Endothelial cell of umbilical vein (primary cell): Measurements from ENCODE around the gene DEK. TPM values are rescaled to one million over a fixed set of nuclear protein-coding genes. Genes with fewer than 3 reads are reported as not detected.
A peak's percentile ranks its signal among the peaks of the same experiment; 100 is the strongest.

Source experiments
- BruUV-seq: library from RNA; stranded (reverse); fragments of 400-500 nt; replicated peaks from 2 replicates; lab custom pipeline; 2021; lab: Mats Ljungman, UMichigan
- CTCF ChIA-PET: fragments of 300-600, 350-600 bp; sonication (Branson Sonifier 250); formaldehyde crosslinking; loops from one replicate; lab custom pipeline; 2021; ENCODE audit warnings: antibody characterized with exemption, inconsistent platforms; lab: Charles Lee
- POLR2A ChIA-PET: fragments of 300-600, 350-600 bp; sonication (Branson Sonifier 250); formaldehyde crosslinking; loops from one replicate; lab custom pipeline; 2021; ENCODE audit warnings: antibody characterized with exemption, inconsistent platforms; lab: Charles Lee
- DNase-seq: peaks from one replicate; pipeline ENCODE4 v3.0.0-alpha.2; 2011; ENCODE audit warnings: low read depth, low spot score
- FAIRE-seq: peaks from 2 replicates; lab custom pipeline; 2011; peaks lifted over from hg19 to GRCh38; lab: Jason Lieb, UNC
- H2AFZ ChIP-seq: 2 replicates; pipeline ENCODE4 v1.6.0; 2012; ENCODE audit warnings: low read depth, low read length, control low read depth, inconsistent platforms
- H3K27ac ChIP-seq: 2 replicates; pipeline ENCODE4 v1.5.1; 2011; ENCODE audit warnings: low read depth, mild to moderate bottlenecking, control low read depth, low read length, moderate library complexity; ENCODE audit not compliant: insufficient read depth
- H3K27me3 ChIP-seq, 2 experiments: 2 replicates each; pipeline versions ENCODE4 v1.6.0 to v1.6.1; 2011; ENCODE audit warnings: low read length in 2 of 2, mixed read lengths in 1 of 2; ENCODE audit not compliant: control insufficient read depth in 2 of 2, insufficient read depth in 2 of 2
- H3K36me3 ChIP-seq, 2 experiments: 2 replicates in 1 of 2; 3 replicates in 1 of 2; pipeline ENCODE4 v1.5.1; 2011; ENCODE audit warnings: low read length in 2 of 2, mild to moderate bottlenecking in 1 of 2, moderate library complexity in 1 of 2; ENCODE audit not compliant: control insufficient read depth in 2 of 2, insufficient read depth in 2 of 2; ENCODE audit errors: extremely low read depth in 1 of 2
- H3K4me1 ChIP-seq: 3 replicates; pipeline ENCODE4 v1.5.1; 2011; ENCODE audit warnings: mild to moderate bottlenecking, low read length; ENCODE audit not compliant: control insufficient read depth, insufficient read depth; ENCODE audit errors: extremely low read depth
- H3K4me2 ChIP-seq: 2 replicates; pipeline ENCODE4 v1.6.1; 2011; ENCODE audit warnings: low read length, control low read depth, mixed read lengths; ENCODE audit not compliant: insufficient read depth
- H3K4me3 ChIP-seq, 3 experiments: fragments of 200-600 bp in 1 of 3; sonication (generic), shearing (Covaris generic) in 1 of 3; replicated peaks in 1 of 3; 2 replicates each; pipeline ENCODE4 v1.5.1; 2011 to 2016; ENCODE audit warnings: control low read depth in 3 of 3, low read length in 3 of 3, mild to moderate bottlenecking in 2 of 3, inconsistent platforms in 1 of 3, low read depth in 1 of 3, moderate library complexity in 1 of 3; ENCODE audit not compliant: insufficient read depth in 1 of 3
- H3K79me2 ChIP-seq: 2 replicates; pipeline ENCODE4 v1.6.0; 2012; ENCODE audit warnings: low read length, inconsistent platforms; ENCODE audit not compliant: control insufficient read depth, insufficient read depth
- H3K9ac ChIP-seq: replicated peaks from 2 replicates; pipeline ENCODE3; 2011; ENCODE audit warnings: low read length, control low read depth; ENCODE audit not compliant: insufficient read depth; ENCODE audit errors: extremely low read depth
- H3K9me1 ChIP-seq: replicated peaks from 3 replicates; pipeline ENCODE4 v1.6.0; 2011; ENCODE audit warnings: mild to moderate bottlenecking, low read length; ENCODE audit not compliant: control insufficient read depth, insufficient read depth; ENCODE audit errors: extremely low read depth
- H3K9me3 ChIP-seq: replicated peaks from 2 replicates; pipeline ENCODE4 v1.5.1; 2012; ENCODE audit warnings: low read length, inconsistent platforms; ENCODE audit not compliant: control insufficient read depth, insufficient read depth
- H4K20me1 ChIP-seq: replicated peaks from 2 replicates; pipeline ENCODE3; 2011; ENCODE audit warnings: mild to moderate bottlenecking, low read length; ENCODE audit not compliant: control insufficient read depth, insufficient read depth; ENCODE audit errors: extremely low read depth
- EZH2 ChIP-seq: IDR thresholded peaks from 2 replicates; pipeline ENCODE4 v1.6.1; 2012; ENCODE audit warnings: borderline replicate concordance, low read depth, mild to moderate bottlenecking, moderate library complexity, low read length, inconsistent platforms; ENCODE audit not compliant: severe bottlenecking
- FOS ChIP-seq: IDR thresholded peaks from 2 replicates; pipeline ENCODE4 v1.6.1; 2011; ENCODE audit warnings: mild to moderate bottlenecking, low read length, moderate library complexity, borderline replicate concordance; ENCODE audit not compliant: insufficient read depth
- GATA2 ChIP-seq: IDR thresholded peaks from 2 replicates; pipeline ENCODE4 v1.7.0; 2011; ENCODE audit warnings: low read depth, mild to moderate bottlenecking, moderate library complexity, mixed read lengths, low read length; ENCODE audit not compliant: insufficient read length, insufficient read depth
- JUN ChIP-seq: IDR thresholded peaks from 2 replicates; pipeline ENCODE4 v1.6.1; 2011; ENCODE audit warnings: borderline replicate concordance, low read depth; ENCODE audit not compliant: insufficient read length, insufficient read depth
- POLR2A ChIP-seq: IDR thresholded peaks from 2 replicates; pipeline ENCODE4 v1.6.1; 2012; ENCODE audit warnings: low read depth, mild to moderate bottlenecking, control low read depth, low read length
- POLR2AphosphoS5 ChIP-seq: IDR thresholded peaks from 2 replicates; pipeline ENCODE4 v1.6.1; 2012; ENCODE audit warnings: low read depth, mild to moderate bottlenecking, control low read depth, low read length, moderate library complexity; ENCODE audit not compliant: insufficient read depth
- dilution Hi-C: fragments of 300-500 bp; cut with MboI; formaldehyde crosslinking; loops from one replicate; pipeline ENCODE4 v1.15.0; 2019; ENCODE audit warnings: low sequenced_read_pairs; ENCODE audit not compliant: extremely low pct_ligation_motif_present
- intact Hi-C: fragments of 100-400 bp; cut with micrococcal nuclease; formaldehyde crosslinking; loops from one replicate; pipeline ENCODE4 v1.10.0; 2022
- polyA plus RNA-seq, 4 experiments: library from polyadenylated mRNA; depleted of rRNA in 3 of 4; stranded (reverse) in 3 of 4; unstranded in 1 of 4; fragments of >200 nt; gene quantifications; 2 replicates each; pipeline versions ENCODE4 v1.2.1 to v1.2.3, GENCODE V29; 2011 to 2012; ENCODE audit warnings: missing spikeins in 1 of 4
- total RNA-seq: library from RNA; stranded (reverse); gene quantifications from 2 replicates; pipeline ENCODE4 v1.2.3, GENCODE V29; 2021
- TF ChIP-seq, protein P1 (sequence below): IDR thresholded peaks from 2 replicates; pipeline ENCODE4 v1.6.1; 2011; ENCODE audit not compliant: insufficient read depth, insufficient read length
- TF ChIP-seq, protein P2 (sequence below), 2 donors: IDR thresholded peaks; 1 replicate in 1 of 2; 2 replicates in 1 of 2; pipeline ENCODE4 v1.5.1; 2011; ENCODE audit warnings: low read length in 2 of 2, mild to moderate bottlenecking in 2 of 2, moderate library complexity in 2 of 2, control low read depth in 1 of 2, inconsistent platforms in 1 of 2, low read depth in 1 of 2; ENCODE audit not compliant: insufficient read depth in 1 of 2; ENCODE audit errors: extremely low read depth in 1 of 2

The DEK gene
- total and polyA plus RNA-seq, 2 donors (not counting 3 experiments of a cell fraction or from before 2014, with no cell fraction given), result 19.0 to 120 TPM

DNA sequence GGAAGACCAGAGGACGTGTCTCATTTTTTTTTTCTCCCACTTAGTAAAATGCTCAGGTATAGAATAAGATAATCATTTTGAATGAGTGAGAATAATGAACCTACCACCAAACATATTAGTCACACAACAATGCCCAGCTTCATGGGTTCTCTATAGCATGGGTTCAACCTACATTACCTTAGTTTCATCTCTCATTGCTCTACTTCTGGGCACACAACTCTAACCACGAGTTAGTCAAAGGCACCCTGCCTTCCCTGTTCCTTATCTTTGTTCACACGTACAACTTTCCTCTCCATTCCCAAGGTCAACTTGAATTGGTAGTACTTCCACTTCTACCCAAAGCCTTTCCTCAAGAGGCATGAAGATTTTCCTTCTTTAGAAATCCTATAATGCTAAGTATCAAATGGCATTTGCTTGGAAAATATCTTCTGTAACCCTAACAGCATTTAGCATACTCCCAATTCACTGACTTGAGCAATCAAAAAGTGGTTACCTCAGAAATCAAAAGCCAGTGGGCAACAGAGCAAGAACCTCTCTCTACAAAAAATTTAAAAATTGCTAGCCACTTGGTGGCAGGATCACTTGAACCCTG, 20.9 kb downstream of the DEK start:
- Histone ChIP-seq H3K9ac (no peak overlapping the region), H3K4me1 (peaks cover 9% of the 10 kb centered on the region), H4K20me1 (no peaks in the 10 kb centered on the region), H3K9me3 (no peaks in the 10 kb centered on the region), H3K27ac (no peak overlapping the region), H3K79me2 (peaks cover 69% of the 10 kb centered on the region), H3K27me3 (no peaks in the 10 kb centered on the region), H3K4me3 (no peak overlapping the region), H2AFZ (no peak overlapping the region), H3K4me2 (no peak overlapping the region), H3K9me1 (peaks cover 2% of the 10 kb centered on the region), H3K36me3 (peaks cover 7 to 31% of the 10 kb centered on the region in 2 experiments)
- CTCF ChIA-PET, result no interaction called here
- dilution Hi-C loops (no loop called here), intact Hi-C loops (no loop called here)
- POLR2A ChIA-PET, result no interaction called here
- TF ChIP-seq GATA2, result no peak
- no peak for TF ChIP-seq EZH2
- FAIRE-seq, result no peak
- DNase-seq, result no peak
- BruUV-seq, result no TSS peak

DNA sequence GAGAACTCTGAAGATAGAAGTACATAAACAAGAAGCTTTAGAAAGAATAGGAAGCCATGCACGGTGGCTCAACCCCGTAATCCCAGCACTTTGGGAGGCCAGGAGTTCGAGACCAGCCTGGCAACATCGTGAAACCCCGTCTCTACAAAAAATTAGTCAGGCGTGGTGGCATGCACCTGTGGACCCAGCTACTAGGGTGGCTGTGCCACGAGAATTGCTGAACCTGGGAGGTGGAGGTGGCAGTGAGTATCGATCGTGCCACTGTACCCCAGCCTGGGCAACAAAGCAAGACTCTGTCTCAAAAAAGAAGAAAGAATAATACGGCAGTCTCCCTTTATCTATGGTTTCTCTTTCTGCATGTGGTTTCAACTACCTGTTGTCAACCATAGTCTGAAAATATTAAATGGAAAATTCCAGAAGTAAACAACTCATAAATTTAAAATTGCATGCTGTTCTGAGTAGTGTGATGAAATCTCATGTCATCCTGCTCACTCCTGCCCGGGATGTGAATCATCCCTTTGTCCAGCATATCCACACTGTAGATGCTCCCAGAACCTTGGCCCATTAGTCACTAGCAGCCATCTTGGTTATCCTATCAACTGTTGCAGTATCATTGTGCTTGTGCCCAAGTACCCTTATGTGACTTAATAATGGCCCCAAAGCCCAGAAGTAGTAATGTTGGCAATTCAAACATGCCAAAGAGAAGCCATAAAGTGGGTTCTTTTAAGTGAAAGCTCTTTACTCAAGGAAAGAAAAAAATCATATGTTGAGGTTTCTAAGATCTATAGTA, 22.1 kb downstream of the DEK start:
- BruUV-seq, result no TSS peak
- Histone ChIP-seq H3K4me1 (peaks cover 13% of the 10 kb centered on the region), H3K27ac (peak overlapping the region; percentile 28), H3K9me1 (no peaks in the 10 kb centered on the region), H3K36me3 (peaks cover 7 to 31% of the 10 kb centered on the region in 2 experiments), H3K9me3 (no peaks in the 10 kb centered on the region), H3K4me2 (no peak overlapping the region), H3K79me2 (peaks cover 66% of the 10 kb centered on the region), H3K4me3 (no peak overlapping the region), H3K9ac (no peak overlapping the region), H4K20me1 (no peaks in the 10 kb centered on the region), H3K27me3 (no peaks in the 10 kb centered on the region), H2AFZ (no peak overlapping the region)
- ChIA-PET CTCF (no interaction called here), POLR2A (no interaction called here)
- intact Hi-C loops, result no loop called here
- peak; percentile 56 for DNase-seq
- TF ChIP-seq JUN (peak; percentile 41), POLR2AphosphoS5 (no peak), FOS (peak; percentile 77), POLR2A (no peak)
- TF ChIP-seq, protein P1, sequence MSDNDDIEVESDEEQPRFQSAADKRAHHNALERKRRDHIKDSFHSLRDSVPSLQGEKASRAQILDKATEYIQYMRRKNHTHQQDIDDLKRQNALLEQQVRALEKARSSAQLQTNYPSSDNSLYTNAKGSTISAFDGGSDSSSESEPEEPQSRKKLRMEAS, result no peak
- TF ChIP-seq, protein P2, sequence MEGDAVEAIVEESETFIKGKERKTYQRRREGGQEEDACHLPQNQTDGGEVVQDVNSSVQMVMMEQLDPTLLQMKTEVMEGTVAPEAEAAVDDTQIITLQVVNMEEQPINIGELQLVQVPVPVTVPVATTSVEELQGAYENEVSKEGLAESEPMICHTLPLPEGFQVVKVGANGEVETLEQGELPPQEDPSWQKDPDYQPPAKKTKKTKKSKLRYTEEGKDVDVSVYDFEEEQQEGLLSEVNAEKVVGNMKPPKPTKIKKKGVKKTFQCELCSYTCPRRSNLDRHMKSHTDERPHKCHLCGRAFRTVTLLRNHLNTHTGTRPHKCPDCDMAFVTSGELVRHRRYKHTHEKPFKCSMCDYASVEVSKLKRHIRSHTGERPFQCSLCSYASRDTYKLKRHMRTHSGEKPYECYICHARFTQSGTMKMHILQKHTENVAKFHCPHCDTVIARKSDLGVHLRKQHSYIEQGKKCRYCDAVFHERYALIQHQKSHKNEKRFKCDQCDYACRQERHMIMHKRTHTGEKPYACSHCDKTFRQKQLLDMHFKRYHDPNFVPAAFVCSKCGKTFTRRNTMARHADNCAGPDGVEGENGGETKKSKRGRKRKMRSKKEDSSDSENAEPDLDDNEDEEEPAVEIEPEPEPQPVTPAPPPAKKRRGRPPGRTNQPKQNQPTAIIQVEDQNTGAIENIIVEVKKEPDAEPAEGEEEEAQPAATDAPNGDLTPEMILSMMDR (IDR thresholded peaks at IDR 0.05; ENCODE audit: extremely low read depth in 1 of 2, insufficient read depth in 1 of 2, low read depth in 1 of 2, low read length in 2 of 2), result no peak
- no peak for FAIRE-seq
- dilution Hi-C loops, result no loop called here
